ENCODE data around the gene RIMBP3B.
"Not testable (repeated sequence)": the region's sequence is repeated elsewhere in the genome, so short reads cannot be mapped to it uniquely, and the experiment has no call there.

- TF ChIP-seq POLR2AphosphoS5, CTCF, POLR2A, EP300 (IDR thresholded peaks at IDR 0.05): not testable (repeated sequence)
These were observed 5.9 kb downstream of the RIMBP3B start for GRCh38 chr22:21389480-21389879.

Data from stomach (tissue), 4 donors.